OCI-LY7 (cell line): ENCODE measurements around the gene TMEM131L.

Source experiments
- CTCF ChIP-seq: fragments of 200-600 bp; sonication (generic); conservative IDR thresholded peaks from 2 replicates; pipeline ENCODE4 v1.5.1; 2014; ENCODE audit warnings: mild to moderate bottlenecking, antibody characterized with exemption, low read length, moderate library complexity, mixed read lengths
- EZH2phosphoT487 ChIP-seq: fragments of 200-600 bp; sonication (generic); IDR thresholded peaks from 2 replicates; pipeline ENCODE4 v1.6.1; 2018; ENCODE audit warnings: low read depth, borderline replicate concordance, mild to moderate bottlenecking, mixed run types, antibody characterized with exemption, low read length, moderate library complexity, mixed read lengths

GRCh38 chr4:153513596-153513995, 47.4 kb downstream of the TMEM131L start:
- TF ChIP-seq CTCF (no peak), EZH2phosphoT487 (no peak)
